OCI-LY7 (cell line): ENCODE measurements around the gene TKT. TPM values are rescaled to one million over a fixed set of nuclear protein-coding genes. Genes with fewer than 3 reads are reported as not detected.
A peak's percentile ranks its signal among the peaks of the same experiment; 100 is the strongest.

Experiments used
- BruUV-seq: library from RNA; stranded (reverse); fragments of 400-500 nt; replicated peaks from 2 replicates; lab custom pipeline; 2021; lab: Mats Ljungman, UMichigan
- CTCF ChIA-PET: fragments of 300-600 bp; sonication (Branson Sonifier 250); formaldehyde crosslinking; loops from one replicate; lab custom pipeline; 2022; ENCODE audit warnings: antibody characterized with exemption; ENCODE audit not compliant: unreplicated experiment; lab: Charles Lee
- POLR2A ChIA-PET: fragments of 300-600 bp; sonication (Branson Sonifier 250); formaldehyde crosslinking; loops from one replicate; lab custom pipeline; 2022; ENCODE audit warnings: antibody characterized with exemption; lab: Charles Lee
- DNase-seq: peaks from one replicate; pipeline ENCODE4 v3.0.0-alpha.2; 2015; ENCODE audit warnings: low spot score
- H2AFZ ChIP-seq: fragments of 200-600 bp; sonication (generic), shearing (Covaris generic); 2 replicates; pipeline ENCODE4 v1.6.1; 2014; ENCODE audit warnings: mild to moderate bottlenecking, antibody characterized with exemption, low read length, moderate library complexity
- H3K27ac ChIP-seq: fragments of 200-600 bp; sonication (generic); 2 replicates; pipeline ENCODE4 v1.5.1; 2014; ENCODE audit warnings: mixed run types, low read depth, mild to moderate bottlenecking, moderate library complexity, low read length, inconsistent platforms; ENCODE audit not compliant: poor library complexity, severe bottlenecking
- H3K36me3 ChIP-seq: fragments of 200-600 bp; sonication (generic); 2 replicates; pipeline ENCODE4 v1.6.1; 2014; ENCODE audit warnings: mild to moderate bottlenecking, antibody characterized with exemption, low read length, moderate library complexity, mixed read lengths; ENCODE audit not compliant: insufficient read depth
- H3K4me1 ChIP-seq: fragments of 200-600 bp; sonication (generic); 2 replicates; pipeline ENCODE4 v1.5.1; 2014; ENCODE audit warnings: mild to moderate bottlenecking, low read length; ENCODE audit not compliant: insufficient read depth, poor library complexity, severe bottlenecking
- H3K4me2 ChIP-seq: fragments of 200-600 bp; sonication (generic); 2 replicates; pipeline ENCODE4 v1.6.1; 2014; ENCODE audit warnings: mild to moderate bottlenecking, low read length
- H3K4me3 ChIP-seq: fragments of 200-600 bp; sonication (generic); 2 replicates; pipeline ENCODE4 v1.5.1; 2014; ENCODE audit warnings: mild to moderate bottlenecking, low read depth, low read length; ENCODE audit not compliant: poor library complexity, severe bottlenecking
- H3K79me2 ChIP-seq: fragments of 200-600 bp; sonication (generic); 2 replicates; pipeline ENCODE4 v1.6.1; 2016; ENCODE audit warnings: low read depth, mild to moderate bottlenecking, low read length, moderate library complexity, mixed read lengths; ENCODE audit not compliant: insufficient read depth
- H3K9me2 ChIP-seq: fragments of 200-600 bp; sonication (generic); 2 replicates; pipeline ENCODE4 v1.6.1; 2016; ENCODE audit warnings: mild to moderate bottlenecking, low read length, mixed read lengths; ENCODE audit not compliant: insufficient read depth
- H3K9me3 ChIP-seq: fragments of 200-600 bp; sonication (generic); 2 replicates; pipeline ENCODE4 v1.6.1; 2014; ENCODE audit warnings: mild to moderate bottlenecking, mixed run types, low read length, mixed read lengths
- H4K20me1 ChIP-seq: fragments of 200-600 bp; sonication (generic); 2 replicates; pipeline ENCODE4 v1.6.1; 2014; ENCODE audit warnings: mild to moderate bottlenecking, antibody characterized with exemption, low read length, moderate library complexity, mixed read lengths; ENCODE audit not compliant: insufficient read depth
- EZH2phosphoT487 ChIP-seq: fragments of 200-600 bp; sonication (generic); IDR thresholded peaks from 2 replicates; pipeline ENCODE4 v1.6.1; 2018; ENCODE audit warnings: low read depth, borderline replicate concordance, mild to moderate bottlenecking, mixed run types, antibody characterized with exemption, low read length, moderate library complexity, mixed read lengths
- intact Hi-C: fragments of 100-400 bp; cut with micrococcal nuclease; formaldehyde crosslinking; loops from one replicate; pipeline ENCODE4 v1.10.0; 2022; ENCODE audit not compliant: unreplicated experiment
- total RNA-seq, 2 experiments: library from RNA; depleted of rRNA in 1 of 2; stranded (reverse); fragments of >200 nt in 1 of 2; shearing (Covaris generic) in 1 of 2; gene quantifications; 2 replicates each; pipeline ENCODE4 v1.2.3, GENCODE V29; 2014 to 2022
- TF ChIP-seq, protein P1 (sequence below): fragments of 200-600 bp; sonication (generic); conservative IDR thresholded peaks from 2 replicates; pipeline ENCODE4 v1.5.1; 2014; ENCODE audit warnings: mild to moderate bottlenecking, antibody characterized with exemption, low read length, moderate library complexity, mixed read lengths

The TKT gene
- total RNA-seq, 2 experiments from 2014 or later, result 325 to 386 TPM

DNA sequence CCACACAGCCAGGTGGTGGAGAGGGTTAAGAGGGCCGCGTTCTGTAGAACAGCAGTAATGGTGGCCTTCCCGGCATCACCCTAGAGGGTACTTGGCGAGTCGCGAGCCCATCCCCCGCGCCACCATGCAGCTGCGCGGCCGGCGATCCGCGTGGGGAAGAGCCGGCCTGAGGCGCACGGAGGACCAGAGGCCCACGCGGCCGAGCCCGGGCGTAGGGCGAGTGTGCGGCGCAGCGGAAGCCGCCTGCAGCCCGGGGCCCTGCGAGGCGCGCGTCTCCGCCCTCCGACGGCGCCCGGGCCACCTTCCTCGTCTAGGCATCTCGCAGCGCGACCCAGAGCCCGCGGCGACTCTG is 423 bp downstream of the TKT start:
- Histone ChIP-seq H2AFZ (peak overlapping the region; percentile 38; the same call in 1 of the 2 replicates), H3K4me3 (peak overlapping the region; percentile 95), H3K9me3 (no peaks in the 10 kb centered on the region), H3K36me3 (peaks cover 43% of the 10 kb centered on the region), H3K79me2 (peaks cover 53% of the 10 kb centered on the region), H3K9me2 (no peaks in the 10 kb centered on the region), H3K4me2 (peak overlapping the region; percentile 98), H3K4me1 (peaks cover 45% of the 10 kb centered on the region), H3K27ac (peak overlapping the region; percentile 75), H4K20me1 (peaks cover 28% of the 10 kb centered on the region)
- no peak for TF ChIP-seq EZH2phosphoT487
- TF ChIP-seq, protein P1, sequence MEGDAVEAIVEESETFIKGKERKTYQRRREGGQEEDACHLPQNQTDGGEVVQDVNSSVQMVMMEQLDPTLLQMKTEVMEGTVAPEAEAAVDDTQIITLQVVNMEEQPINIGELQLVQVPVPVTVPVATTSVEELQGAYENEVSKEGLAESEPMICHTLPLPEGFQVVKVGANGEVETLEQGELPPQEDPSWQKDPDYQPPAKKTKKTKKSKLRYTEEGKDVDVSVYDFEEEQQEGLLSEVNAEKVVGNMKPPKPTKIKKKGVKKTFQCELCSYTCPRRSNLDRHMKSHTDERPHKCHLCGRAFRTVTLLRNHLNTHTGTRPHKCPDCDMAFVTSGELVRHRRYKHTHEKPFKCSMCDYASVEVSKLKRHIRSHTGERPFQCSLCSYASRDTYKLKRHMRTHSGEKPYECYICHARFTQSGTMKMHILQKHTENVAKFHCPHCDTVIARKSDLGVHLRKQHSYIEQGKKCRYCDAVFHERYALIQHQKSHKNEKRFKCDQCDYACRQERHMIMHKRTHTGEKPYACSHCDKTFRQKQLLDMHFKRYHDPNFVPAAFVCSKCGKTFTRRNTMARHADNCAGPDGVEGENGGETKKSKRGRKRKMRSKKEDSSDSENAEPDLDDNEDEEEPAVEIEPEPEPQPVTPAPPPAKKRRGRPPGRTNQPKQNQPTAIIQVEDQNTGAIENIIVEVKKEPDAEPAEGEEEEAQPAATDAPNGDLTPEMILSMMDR, result no peak
- no TSS peak for BruUV-seq
- ChIA-PET CTCF (interaction anchor here (0.6 kb wide), 1 partner anchor 29 kb away, joined by 3 read pairs; no protein-coding TSS in a partner anchor), POLR2A (interaction anchor here (0.6 to 1.6 kb wide), 4 partner anchors 9 to 736 kb away, joined by 3 to 5 read pairs (median 3); no protein-coding TSS in a partner anchor)
- peak; percentile 76 for DNase-seq
- intact Hi-C loops, result loop anchor here (2.0 kb wide), 1 partner anchor 91 kb away; the partner anchor contains the start of gene DCP1A

DNA sequence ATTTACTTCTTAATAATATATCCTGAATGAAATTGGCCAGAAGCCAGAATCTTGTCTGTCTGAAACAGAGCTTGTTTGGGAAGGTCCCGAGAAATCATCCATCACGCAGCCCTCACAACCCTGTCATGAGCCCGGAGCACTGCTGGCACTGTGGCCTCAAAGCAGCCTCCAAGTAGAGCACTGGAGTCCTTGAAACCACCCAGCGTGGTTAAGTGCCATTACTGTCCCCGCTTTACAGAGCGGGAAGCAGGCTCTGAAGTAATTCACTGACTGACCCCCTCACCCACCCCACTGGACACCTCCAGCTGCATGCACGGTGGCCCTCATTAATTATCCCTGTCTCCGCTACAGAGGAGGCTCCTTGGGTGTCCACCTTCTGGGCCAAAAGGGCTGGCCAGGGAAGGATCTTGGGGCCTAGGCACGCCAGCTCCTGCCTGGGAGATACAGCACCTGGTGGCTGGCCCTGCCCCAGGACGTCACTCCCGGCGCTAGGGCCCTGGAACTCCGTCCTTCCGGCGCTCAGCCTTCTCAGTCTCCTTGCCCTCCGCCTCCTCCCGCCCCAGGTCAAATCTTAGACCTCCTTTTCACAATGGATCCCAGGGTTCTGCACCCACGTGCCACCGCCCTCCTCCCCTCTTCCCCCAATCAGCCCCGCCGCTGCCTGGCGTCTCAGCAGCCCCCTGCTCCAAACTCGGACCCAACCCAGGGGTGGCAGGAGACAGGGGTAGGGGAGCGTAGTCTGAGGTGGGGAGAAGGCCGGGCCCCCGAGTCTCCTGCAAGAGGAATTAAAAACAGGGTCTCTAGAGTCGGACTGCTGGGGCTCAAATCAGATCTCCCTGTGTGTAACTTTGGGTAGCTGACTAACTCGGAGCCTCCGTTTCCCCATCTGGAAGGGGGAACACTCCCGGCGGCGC is 1.1 kb downstream of the TKT start:
- no TSS peak for BruUV-seq
- H3K4me1 ChIP-seq, result peaks cover 51% of the 10 kb centered on the region
- H3K4me2 ChIP-seq, result peak overlapping the region; percentile 98
- no peaks in the 10 kb centered on the region for H3K9me3 ChIP-seq
- peak; percentile 78 for DNase-seq
- CTCF ChIA-PET, result no interaction called here
- POLR2A ChIA-PET, result interaction anchor here (1.0 to 1.6 kb wide), 3 partner anchors 8 to 92 kb away, joined by 3 to 6 read pairs (median 5); partner anchors contain the start of gene DCP1A
- no peaks in the 10 kb centered on the region for H3K9me2 ChIP-seq
- peak overlapping the region; percentile 38; the same call in 1 of the 2 replicates for H2AFZ ChIP-seq
- TF ChIP-seq EZH2phosphoT487, result no peak
- TF ChIP-seq, protein P1, result no peak
- intact Hi-C loops, result loop anchor here (2.0 kb wide), 1 partner anchor 92 kb away; the partner anchor contains the start of gene DCP1A
- peak overlapping the region; percentile 75 for H3K27ac ChIP-seq
- peaks cover 60% of the 10 kb centered on the region for H3K79me2 ChIP-seq
- peak overlapping the region; percentile 95 for H3K4me3 ChIP-seq
- peaks cover 43% of the 10 kb centered on the region for H3K36me3 ChIP-seq
- H4K20me1 ChIP-seq, result peaks cover 28% of the 10 kb centered on the region
